Activated T-cell treated with anti-CD3 and anti-CD28 coated beads for 4 hours (primary cell): Measurements from ENCODE around the gene MAML3.

Experiments
- DNase-seq: peaks from one replicate; pipeline ENCODE4 v3.0.0-alpha.2; 2020

The MAML3 gene

DNA sequence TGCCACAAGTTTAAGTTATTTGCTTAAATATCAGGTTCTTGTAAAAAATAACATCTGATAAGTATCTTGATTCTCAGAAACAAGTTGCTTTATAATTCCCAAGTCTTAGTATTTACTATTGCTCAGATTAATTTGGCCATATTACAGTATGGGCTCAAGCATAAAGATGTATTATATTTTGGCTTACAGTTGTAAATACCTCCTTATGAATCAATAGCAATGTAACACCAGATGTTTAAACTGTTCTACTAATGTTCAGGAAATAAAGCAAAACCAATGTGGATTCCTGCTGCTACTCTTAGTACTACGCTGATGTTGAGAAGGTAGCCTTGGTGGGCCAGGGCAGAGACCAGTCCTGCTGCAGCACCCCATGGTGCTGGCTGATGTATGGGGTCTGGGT is 385.6 kb downstream of the MAML3 start:
- DNase-seq = no peak

DNA sequence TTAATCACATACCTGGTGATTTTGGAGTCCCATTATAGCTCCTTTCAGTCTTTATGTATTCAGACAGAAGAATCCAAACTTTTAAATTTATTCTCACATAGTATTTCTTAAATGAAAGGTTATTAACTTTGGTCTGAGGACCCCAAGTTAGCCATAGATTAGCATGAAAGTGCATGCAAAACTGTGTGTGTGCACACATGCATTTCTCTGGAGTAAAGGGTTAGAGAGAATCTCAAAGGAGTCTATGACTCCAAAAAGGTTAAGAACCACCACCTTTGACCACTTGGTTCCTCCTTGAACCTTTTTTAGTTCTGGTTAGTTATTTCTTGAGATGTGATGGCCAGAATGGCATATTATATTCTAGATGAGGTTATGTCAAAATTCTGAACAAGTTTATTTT is 386.4 kb downstream of the MAML3 start:
- DNase-seq = no peak

DNA sequence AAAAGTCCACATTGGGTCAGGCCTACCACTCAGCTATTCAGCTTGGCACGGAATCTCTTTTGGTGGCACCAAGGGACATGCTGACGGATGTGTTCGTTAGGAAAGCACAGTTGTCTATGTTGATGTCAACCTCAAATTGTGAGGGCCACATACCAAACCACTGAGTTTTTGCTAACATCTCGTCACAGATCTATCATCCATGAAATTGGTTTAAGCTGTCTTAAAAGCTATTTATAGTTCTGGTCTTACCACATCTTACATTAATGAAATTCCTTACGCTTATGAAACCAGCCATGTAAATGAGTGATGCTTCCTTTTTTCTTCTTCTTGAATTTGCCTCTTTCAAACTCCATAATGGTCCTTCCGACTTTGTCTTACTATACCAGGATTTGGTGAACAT is 386.8 kb downstream of the MAML3 start:
- no peak for DNase-seq

DNA sequence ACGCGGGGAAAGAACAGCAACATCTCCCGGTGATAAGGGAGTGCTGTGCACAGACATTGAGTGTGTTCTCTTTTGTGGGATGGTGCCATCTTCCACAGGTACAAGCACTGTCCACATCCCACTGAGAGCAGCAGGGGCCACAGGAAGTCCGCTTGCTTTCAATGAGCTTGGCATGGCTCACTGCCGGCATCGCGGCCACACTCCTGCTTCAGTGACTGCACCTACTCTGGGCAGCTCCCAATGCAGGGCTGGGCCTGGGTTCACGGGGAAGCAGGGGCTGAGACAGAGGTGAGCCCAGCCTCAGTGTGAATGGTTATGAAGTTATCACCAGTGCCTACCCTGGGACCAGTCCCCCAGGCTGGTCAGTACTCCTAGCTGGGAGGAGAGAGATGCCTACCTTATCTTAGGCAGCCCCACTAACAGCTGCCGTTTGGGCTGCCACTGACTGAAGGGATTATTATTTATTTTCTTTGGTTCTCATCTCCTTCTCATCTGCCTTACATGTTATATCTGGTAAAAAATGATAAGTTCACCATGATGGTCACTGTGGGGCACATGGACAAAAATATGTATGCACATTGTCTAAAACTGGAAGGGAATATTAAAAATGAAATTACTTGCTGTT is 389.2 kb downstream of the MAML3 start:
- no peak for DNase-seq

DNA sequence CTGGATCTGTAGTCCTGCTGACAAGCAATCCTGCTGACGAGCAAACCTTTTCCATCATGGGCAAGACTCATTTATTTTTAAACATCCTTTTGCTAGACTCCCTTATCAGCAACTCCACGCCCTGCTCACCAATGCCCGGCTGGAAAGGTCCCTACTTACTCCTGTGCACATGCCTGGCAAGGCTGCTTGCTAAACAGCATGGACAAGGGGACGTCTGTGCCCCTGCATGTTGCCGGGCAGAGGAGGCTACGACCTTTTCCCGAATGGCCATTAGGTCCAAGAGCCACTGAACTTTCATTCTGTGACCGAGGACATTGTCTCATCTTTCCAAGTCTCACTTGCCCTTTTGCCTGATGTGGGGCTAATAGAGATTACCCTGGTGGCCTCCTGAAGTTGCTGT is 389.8 kb downstream of the MAML3 start:
- no peak for DNase-seq

DNA sequence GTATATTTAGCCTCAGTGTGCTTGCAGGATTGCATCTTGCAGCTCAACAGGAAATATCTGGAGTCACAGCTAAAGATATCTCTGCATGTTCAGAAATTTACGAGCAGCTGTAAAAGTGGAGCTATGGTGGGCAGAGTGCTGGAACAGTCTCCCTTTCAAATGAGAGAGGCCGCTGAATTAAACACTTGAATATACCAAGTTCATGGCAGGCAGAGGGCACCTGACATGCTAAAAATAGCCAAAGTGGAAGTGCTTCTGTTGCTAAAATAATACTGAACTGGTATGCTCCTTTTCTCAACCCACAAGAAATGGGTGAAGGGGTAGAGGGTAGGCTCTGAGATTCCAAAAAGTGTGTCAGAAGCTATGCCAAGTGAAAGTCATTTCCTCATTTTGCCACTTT is 390.3 kb downstream of the MAML3 start:
- DNase-seq = no peak

DNA sequence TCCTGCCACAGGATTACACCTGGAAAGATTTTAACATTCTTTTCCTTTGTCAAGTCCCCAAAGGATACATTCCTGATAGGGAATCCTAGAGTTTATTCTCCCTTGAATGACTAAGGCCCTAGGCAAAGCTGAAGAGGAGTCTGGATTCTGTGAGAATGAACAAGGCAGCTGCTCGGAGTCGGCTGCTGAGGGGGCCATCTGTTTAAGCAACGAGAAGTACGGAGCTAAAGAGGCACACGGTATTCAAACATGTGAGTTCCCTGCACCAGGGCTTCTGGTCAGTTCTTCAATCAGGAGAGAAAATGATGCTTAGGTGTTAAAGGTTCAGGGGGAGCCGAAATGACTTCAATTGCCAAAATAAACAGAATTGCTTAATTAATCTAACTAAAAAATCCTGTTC is 390.8 kb downstream of the MAML3 start:
- no peak for DNase-seq

DNA sequence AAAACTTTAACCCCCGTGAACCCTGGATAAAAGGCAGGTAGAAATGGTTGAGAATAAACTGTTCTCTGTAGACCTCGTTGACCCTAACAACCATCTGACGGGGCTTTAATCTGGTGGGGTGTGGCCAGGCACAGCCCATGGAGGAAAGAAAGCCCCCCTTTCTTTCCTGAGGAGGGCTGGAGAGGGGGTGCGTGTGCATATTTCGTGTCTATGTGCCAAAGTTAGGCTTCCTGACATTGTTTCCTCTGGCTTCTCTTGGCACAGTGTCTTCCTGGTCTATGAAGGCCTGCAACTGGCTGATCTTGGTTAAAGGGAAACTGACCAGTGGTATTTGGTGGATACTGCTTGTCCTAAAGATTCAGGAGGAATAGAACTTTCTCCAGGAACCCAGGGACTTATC is 391.3 kb downstream of the MAML3 start:
- DNase-seq = no peak

DNA sequence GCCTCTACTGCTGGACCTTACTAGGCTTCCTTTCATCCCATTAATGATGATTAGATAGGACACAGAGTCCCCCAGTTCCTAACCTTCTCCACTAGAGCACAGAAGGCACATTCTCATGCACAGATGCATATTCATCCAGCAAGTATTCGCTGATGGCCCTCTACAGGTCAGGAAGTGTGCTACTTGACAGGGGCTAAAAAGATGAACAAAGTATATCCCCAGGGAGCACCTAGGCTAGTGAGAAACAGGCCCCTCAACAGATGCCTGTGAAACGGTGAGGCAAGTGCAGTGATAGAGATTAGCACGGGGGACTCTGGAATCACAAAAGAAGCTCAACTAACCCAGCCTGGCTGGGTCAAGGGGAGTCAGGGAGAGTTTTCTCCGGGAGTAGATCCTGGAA is 392.5 kb downstream of the MAML3 start:
- no peak for DNase-seq

DNA sequence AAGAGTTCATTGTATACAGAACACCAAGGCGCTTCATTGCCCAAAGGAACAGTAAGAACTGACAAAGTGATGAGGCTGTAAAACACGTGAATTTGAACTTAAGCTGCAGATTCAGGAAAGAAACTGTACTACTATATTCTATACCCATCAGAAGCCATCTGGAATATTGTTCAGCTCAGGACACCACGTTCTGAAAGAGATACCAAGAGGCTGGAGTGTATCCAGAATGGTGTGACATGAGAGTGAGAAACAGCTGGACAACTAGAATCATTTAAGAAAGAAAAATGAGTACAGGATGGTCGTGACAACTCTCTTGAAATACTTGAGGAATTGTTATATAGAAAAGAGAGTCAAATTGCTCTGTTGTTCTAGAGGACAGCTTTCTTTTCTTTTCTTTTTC is 393.4 kb downstream of the MAML3 start:
- no peak for DNase-seq

DNA sequence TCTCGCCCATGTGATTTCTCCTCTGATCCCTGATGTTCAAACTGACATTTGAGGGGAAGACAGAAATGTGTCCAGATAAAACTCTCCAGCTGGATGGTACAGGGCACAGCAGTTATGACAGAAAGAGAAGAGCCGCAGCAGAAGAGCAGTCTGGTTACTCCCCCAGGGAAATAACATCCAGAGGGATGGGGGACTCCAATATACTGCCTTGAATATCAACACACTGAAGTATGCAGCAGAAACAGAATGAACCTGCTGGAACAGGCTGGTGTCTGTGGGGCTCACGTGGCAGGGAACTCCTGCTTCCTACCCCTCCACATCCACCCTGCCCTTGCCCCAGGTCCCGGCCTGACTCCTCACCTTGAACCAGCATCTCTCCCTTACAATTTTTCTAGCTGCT is 394.9 kb downstream of the MAML3 start:
- DNase-seq = no peak

DNA sequence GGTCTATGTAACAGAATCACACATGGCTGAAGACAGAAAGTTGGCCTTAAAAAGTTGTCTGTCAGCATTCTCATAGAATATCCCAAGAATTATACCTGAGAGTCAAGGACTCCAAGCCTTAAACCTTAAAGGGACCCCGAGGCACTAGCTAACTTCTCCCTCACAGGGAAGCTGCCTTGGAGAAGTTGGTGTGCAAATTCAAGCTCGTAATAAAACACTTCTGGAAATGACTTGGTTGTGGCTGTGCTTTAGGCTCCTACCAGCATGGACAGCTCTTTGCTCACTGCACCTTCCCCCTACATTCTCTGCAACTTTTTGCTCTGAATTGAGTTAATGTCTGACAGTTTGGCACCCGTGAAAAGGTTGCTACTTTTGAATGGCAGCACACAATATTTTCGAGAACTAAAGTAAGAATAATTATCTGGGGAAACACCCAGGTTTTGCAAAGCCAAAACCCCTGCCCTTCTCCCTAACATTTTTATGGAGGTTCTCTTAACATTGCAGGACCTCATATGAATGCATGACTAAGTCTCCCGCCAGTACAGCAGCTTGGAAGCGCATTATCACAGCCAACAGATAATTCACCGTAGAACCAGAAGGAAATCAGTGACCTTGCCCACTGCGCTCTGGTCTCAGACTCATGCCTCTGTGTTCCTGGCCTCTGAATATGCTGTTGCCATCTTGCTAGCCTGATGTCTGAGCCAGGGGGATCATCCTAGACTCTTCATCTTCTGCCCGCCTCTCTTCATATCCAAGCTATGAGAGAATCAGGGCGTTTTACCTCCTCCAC is 397.4 kb downstream of the MAML3 start:
- DNase-seq = no peak

DNA sequence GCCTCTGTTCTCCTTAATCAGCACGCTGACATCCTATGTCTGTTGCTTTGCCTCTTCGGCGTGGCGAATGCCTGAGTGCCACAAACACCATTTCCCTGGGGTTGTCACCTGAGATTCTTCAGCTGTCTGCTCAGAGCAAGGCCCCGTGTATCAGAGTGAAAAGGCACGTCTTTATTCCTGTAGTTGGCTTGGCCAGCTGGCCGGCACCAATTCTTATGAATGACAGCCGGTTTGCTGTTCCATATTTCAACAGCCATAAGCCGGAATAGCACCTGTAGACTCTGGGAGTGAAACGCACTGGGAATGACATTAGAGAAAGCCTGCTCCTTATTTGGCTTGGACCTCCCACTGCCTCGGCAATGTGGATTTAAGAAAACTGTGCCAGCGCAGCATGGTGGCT is 399.0 kb downstream of the MAML3 start:
- no peak for DNase-seq

DNA sequence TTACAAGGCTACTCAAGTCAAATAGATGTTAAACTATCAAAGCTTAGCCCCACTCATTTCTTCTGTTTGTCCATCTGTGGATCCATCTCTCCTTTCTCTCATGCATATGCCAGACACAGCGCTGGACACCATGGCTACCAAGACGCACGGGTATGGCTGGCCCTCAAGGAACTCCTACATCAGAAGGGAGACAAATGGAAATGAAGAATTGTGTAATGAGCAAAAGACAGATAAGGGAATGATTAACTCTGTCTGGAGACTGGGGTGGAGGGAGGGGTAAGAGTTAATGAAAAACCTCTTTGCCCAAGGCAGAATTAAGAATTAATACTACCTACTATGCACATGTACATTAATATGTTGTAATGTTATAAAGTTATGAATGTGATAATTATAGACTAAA is 400.3 kb downstream of the MAML3 start:
- no peak for DNase-seq

DNA sequence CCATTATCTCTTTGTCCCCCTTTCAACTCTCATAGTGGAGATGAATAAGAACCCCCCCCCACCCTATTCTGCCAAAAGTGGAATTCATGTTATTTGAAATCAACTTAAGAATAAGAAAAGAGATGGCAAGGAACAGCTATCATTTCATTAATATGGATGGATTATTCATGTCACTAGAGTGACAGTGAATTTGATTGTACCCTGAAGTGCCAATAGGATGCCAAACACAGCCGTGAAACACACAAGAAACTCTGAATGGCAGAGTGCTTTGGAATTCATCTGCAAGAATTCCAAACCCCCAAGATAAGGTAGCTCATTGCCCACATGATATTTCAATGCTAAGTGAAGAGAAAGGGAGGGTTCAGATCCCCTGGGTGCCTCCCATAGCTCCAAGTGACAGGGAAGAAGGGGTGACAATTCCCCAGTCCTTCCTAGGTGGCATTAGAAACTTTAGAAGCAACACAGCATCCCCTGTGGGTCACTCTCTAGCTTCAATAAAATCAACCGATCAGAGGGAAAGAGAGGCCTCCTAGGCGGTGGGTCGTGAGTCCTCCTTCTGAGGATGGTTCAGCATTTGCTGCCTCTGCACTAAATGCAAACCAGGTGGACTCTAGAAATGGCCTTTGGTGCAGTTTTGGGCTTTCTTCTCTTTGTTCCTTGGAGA is 404.0 kb downstream of the MAML3 start:
- DNase-seq = no peak

DNA sequence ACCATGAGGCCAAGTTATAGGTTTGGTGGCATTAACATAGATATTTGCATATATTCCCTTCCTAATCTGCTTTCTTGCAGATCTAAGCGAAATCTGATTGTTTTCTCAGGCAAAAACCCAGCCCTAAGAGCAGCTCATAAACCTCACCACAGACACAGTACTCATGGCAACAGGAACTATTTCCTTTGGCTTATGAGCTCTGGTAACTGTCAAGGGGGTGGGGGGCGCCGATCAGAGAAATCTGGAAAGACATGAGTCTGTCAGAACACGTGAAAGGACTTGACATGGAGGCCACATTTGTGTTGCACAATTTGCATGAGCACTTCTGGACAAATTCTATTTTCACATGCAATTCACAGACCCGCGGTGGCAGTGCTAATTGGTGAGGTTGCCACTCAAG is 404.6 kb downstream of the MAML3 start:
- no peak for DNase-seq

DNA sequence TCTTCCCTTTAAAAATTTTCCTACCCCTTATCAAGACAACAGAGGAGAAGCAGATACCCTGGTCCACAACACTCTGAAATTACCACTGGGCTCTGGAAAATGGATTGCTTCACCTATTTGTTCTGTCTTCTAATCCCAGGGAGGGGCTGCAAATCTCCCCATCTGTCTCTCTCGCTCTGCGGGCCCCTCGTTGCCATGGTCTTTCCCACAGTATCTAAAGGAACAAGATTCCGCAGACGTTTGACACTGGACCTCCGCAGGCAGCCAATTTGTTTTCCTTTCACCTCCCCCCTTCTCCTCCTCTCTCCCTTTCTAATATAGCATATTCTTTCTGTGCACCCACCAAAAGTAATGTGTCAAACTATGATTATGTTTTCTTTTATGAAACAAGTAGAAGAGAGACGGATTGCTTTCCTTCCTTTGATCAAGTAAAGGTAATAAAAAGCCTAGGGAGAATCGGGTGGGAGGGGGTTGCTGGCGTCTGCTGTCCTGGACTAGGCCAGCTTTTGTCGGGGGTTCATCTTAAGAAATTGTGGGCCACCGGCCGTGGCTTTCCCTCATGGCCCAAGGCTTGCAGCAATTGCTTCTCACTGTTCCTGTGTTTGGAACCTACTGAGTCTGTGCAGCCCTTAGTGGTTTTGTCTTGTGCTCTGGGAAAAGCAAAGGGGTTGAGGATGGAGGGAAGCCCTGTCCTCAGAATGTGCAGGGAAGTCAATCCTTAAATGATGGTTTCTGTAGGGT is 407.4 kb downstream of the MAML3 start:
- no peak for DNase-seq

DNA sequence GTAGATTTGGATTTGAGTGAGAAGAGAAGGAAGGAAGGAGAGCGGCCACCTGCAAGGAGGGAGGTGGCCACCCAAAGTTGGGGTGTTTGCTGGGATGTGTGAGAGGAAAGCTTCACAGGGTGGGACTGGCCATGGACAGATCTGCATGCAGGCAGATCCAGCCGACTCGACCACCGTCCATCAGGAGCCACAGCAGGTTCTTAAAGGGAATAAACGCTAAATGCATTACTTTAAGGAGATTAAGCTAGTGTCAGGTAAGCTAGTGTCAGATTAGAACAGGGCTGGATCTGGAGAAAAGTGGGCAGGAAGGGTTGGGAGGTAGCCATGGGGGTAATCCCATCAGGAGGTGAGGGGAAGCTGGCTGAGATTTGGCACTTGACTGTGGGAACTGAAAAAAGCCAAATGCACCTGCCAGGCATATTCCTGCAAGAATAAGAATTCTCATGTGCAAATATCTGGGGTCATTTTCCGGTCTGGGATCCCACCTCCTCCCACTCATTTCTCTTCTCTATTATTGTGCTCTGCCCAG is 408.8 kb downstream of the MAML3 start:
- DNase-seq = no peak

DNA sequence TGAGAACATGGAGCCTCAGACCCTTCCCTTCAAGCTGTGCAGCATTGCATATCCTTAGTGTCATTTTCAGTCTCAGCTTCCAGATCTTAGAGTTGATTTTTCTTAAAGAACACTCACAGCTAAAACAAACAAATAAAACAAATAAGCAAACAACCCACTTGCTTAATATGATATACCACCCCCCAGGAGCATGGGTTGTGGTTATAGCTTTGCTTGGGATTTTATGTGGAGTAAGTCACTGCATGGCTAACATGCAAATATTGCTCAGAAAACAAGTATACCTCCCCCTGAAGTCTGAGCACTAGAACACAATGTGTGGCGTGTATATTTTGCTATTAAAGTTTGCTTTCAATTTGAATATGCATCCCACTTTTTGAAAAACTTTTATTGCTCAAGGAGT is 409.8 kb downstream of the MAML3 start:
- DNase-seq = no peak

DNA sequence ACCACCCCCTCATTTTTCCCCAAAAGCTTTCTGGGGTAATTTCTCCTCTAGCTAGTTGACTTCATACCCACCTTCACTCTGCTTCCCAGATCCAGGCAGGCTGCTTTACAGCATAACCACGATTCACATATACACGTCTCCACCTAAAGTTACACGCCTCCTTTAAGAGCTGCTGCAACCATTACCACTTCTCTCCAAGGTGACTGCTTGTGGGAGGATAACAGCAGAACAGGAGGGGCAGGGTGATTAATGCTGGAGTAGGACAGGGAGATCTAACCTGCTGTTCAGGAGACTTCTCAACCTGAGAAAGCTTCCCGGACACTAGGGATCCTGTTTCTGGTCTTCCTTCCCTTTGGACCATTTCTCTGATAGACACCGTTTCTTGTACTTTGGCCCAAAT is 411.0 kb downstream of the MAML3 start:
- no peak for DNase-seq

DNA sequence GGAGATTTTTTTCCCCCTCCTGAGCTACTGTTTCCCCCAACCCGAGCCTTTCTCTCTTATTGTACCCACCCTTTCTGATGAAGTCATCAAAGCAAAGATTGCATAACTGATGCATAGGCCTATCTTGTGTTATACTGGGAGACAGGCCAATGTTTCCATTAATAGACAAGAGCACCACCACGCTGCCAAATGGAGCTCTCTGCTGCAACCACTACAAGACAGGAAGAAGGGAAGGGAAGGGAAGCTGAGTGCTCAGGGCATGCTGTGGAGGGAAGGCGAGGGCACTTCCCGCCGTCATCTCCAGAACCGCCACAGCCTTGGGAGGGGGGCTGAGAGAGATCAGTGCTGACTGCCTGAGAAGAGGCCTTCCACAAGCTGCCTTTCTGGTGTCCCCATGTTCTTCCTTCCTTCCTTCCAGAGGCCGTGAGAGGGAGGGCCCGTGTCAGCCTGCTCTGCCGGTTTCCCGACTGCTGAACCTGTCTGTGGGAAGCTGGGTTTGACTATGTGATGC is 413.4 kb downstream of the MAML3 start:
- no peak for DNase-seq

DNA sequence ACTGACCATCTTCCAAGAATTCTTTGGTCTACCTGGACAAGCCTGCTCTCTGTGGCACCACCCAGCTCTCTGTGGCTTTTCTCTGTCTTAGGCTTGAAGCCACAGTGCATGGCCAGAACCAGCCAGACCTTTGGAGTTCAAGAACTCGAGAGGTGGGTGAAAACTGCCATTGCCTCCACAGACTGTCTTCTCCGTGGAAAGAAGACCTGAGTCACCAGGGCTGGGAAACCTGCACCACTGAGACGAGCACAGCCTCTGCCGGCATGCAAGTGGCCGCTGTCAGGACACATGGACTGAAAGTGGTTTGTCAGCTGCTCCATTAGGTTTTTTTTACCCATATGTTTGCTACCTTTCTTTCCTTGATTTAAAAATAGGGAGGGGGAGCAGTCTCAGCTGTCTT is 413.9 kb downstream of the MAML3 start:
- no peak for DNase-seq
